Activated T-helper 17 cell treated with anti-CD3 and anti-CD28 coated beads, Interleukin-2, amount 50 U/mL, for 72 hours (primary cell): Measurements from ENCODE around the gene EXD2. TPM values are rescaled to one million over a fixed set of nuclear protein-coding genes. Genes with fewer than 3 reads are reported as not detected.
"Not testable (repeated sequence)": the region's sequence is repeated elsewhere in the genome, so short reads cannot be mapped to it uniquely, and the experiment has no call there.

Source experiments
- ATAC-seq: fragments of 150-1000 bp; cut with Tn5 transposase; replicated peaks from 2 replicates; pipeline ENCODE4 v1.10.0; 2021; ENCODE audit warnings: mild to moderate bottlenecking, moderate library complexity
- H3K27ac Mint-ChIP-seq: one replicate; pipeline ENCODE4 v1.8.0; 2022; ENCODE audit warnings: mixed read lengths
- H3K27me3 Mint-ChIP-seq: one replicate; pipeline ENCODE4 v1.8.0; 2022; ENCODE audit warnings: mixed read lengths
- H3K36me3 Mint-ChIP-seq: one replicate; pipeline ENCODE4 v1.8.0; 2022; ENCODE audit warnings: low read depth, mild to moderate bottlenecking, mixed read lengths
- H3K4me1 Mint-ChIP-seq: one replicate; pipeline ENCODE4 v1.8.0; 2022; ENCODE audit warnings: mixed read lengths
- H3K4me3 Mint-ChIP-seq: one replicate; pipeline ENCODE4 v1.8.0; 2022; ENCODE audit warnings: mild to moderate bottlenecking, mixed read lengths
- H3K9me3 Mint-ChIP-seq: one replicate; pipeline ENCODE4 v1.8.0; 2022; ENCODE audit warnings: mixed read lengths
- total RNA-seq, 2 donors: library from RNA; stranded (reverse); gene quantifications; one replicate each; pipeline ENCODE4 v1.2.3, GENCODE V29; 2022

The EXD2 gene
- total RNA-seq, 2 donors from 2014 or later: 9.2 to 11.8 TPM

DNA sequence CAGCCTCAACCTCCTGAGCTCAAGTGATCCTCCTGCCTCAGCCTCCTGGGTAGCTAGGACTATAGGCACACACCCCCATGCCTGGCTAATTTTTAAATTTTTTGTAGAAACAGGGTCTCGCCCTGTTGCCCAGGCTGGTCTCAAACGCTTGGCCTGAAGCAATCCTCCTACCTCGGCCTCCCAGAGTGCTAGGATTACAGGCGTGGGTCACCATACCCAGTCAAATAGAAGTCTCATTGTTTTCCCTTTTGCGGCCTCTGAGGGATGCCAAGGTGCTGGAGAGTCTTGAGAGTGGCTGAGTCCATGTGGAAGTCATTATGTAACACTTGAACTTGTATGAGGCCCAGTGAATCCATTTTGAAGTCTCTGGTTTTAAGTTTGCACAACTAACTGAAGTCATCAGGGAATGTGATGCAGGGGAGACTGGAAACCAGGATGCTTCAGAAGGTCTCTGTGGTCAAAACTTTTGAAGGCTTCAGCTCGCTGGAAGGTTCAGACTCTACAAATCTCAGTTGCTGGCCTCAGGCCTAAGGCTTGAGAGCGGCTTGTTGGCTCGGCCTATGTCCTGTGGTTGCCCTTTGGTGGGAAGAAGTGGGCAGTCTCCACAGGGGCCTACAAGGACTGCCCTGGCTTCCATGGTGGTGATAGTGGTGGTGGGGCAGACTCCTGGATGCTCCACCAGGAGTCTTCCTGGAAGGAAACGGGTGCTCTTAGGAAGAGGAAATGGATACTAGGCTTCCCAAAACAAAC, 97.8 kb downstream of the EXD2 start:
- no peaks in the 10 kb centered on the region for H3K9me3 Mint-ChIP-seq
- H3K4me3 Mint-ChIP-seq: no peak overlapping the region
- H3K36me3 Mint-ChIP-seq: no peaks in the 10 kb centered on the region
- no peaks in the 10 kb centered on the region for H3K4me1 Mint-ChIP-seq
- ATAC-seq: no peak
- H3K27ac Mint-ChIP-seq: no peak overlapping the region
- peaks cover 3% of the 10 kb centered on the region for H3K27me3 Mint-ChIP-seq

DNA sequence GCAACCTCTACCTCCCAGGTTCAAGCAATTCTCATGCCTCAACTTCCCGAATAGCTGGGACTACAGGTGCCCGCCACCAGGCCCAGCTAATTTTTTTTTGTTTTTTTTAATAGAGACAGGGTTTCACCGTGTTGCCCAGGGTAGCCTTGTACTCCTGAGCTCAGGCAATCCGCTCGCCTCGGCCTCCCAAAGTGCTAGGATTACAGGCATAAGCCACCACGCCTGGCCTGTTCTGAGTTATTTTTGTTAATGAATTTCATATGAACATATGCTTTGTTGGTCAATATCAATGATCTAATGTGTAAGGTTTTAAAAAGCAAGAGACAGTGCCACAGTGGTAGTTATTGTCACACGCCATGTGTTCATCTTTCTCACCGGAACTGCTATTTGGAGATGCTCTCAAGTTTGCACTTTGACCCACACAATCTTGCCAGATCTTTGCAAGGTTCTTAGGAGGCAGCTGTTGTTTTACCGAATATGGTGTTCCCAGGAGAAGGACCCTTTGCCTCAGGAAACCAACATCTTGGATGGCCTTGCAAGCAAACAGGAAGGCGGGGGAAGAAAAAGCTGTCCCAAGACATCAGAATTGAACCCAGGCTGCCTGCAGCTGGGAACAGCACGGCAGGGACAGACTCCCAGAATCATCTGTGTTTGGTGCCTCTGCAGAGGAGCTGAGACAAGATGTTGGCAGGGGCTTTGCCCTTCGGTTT, 98.7 kb downstream of the EXD2 start:
- Mint-ChIP-seq H3K27me3 (peaks cover 3% of the 10 kb centered on the region), H3K27ac (no peak overlapping the region), H3K4me1 (no peaks in the 10 kb centered on the region), H3K9me3 (no peaks in the 10 kb centered on the region), H3K4me3 (no peak overlapping the region), H3K36me3 (no peaks in the 10 kb centered on the region)
- no peak for ATAC-seq

DNA sequence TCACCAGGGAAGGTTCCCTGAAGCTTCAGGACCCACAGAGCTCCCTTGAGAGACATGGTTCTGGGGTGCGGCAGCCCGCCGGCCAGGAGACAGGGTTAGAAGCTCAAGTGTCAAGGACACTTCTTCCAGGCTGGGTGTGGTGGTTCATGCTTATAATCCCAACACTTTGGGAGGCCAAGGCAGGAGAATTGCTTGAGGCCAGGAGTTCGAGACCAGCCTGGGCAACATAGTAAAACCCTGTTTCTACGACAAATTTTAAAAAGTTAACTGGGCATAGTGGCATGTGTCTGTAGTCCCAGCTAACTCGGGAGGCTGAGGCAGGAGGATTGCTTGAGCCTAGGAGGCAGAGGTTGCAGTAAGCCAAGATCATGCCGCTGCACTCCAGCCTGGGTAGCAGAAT, 99.6 kb downstream of the EXD2 start:
- H3K4me1 Mint-ChIP-seq, H3K36me3 Mint-ChIP-seq, H3K4me3 Mint-ChIP-seq, H3K9me3 Mint-ChIP-seq, H3K27ac Mint-ChIP-seq, H3K27me3 Mint-ChIP-seq, ATAC-seq: not testable (repeated sequence)

DNA sequence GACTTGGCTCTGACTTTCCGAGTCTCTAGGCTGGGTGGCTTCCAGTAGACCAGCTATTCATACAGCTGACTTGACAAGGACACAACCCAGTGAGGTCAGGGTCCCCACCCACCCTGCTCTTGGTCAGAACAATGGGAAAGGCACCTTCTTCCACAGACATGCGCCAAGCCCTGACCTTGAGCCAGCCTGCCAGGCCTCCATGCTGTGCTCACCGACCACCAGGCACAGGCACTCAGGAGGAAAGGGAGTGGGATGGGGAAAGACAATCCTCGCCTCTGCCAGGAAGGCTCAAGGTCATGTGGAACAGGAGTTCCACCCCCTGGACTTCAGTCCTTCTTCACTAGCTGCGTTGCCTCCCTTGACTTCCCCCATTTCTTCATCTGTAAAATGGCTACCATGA, 100.1 kb downstream of the EXD2 start:
- no peak overlapping the region for H3K27ac Mint-ChIP-seq
- H3K9me3 Mint-ChIP-seq: no peaks in the 10 kb centered on the region
- ATAC-seq: no peak
- H3K4me1 Mint-ChIP-seq: no peaks in the 10 kb centered on the region
- no peak overlapping the region for H3K4me3 Mint-ChIP-seq
- no peaks in the 10 kb centered on the region for H3K27me3 Mint-ChIP-seq
- H3K36me3 Mint-ChIP-seq: no peaks in the 10 kb centered on the region

DNA sequence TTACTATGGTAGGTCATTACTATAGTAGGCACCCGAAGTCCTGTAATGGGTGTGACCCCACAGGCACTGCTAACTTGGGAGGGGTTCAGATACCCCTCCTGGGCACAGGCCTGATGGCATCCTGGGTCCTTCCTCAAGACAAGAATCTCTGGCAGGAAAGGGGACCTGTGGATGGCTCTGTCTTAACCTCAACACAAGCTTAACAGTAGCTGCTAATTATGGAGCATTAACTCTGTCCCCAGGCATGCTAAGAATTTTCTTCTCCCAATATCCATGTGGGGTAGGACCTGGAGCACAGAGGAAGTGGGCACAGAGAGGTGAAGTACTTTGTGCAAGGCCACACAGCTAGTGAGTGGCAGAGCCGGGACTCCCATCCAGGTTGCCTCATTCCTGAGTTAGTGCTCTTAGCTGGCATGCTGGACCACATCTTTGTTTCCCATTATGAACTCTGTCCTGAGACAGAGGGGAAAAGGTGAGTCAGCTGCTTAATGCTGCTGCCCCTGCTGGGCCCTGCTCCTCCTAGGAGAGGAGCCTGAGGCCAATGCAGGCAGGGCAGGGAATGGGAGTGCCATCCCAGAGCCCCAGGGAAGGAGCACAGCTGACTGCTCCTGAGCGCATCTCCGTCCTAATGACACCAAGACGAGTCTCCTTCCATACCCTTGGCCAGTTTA, 100.7 kb downstream of the EXD2 start:
- Mint-ChIP-seq H3K36me3 (no peaks in the 10 kb centered on the region), H3K4me3 (no peak overlapping the region), H3K27ac (no peak overlapping the region), H3K27me3 (no peaks in the 10 kb centered on the region), H3K4me1 (no peaks in the 10 kb centered on the region), H3K9me3 (no peaks in the 10 kb centered on the region)
- no peak for ATAC-seq

Other genes starting within 250 kb of the EXD2 start
- gene ACTN1, start 212.2 kb upstream of the EXD2 start, total RNA-seq: 10 to 100 TPM; 38.3 to 54.1 TPM
- gene DCAF5, start 38.4 kb upstream of the EXD2 start, total RNA-seq: 10 to 100 TPM; 31.4 to 37.7 TPM
- gene GALNT16, start 68.7 kb downstream of the EXD2 start, total RNA-seq: under 1 TPM; 0.06 to 0.66 TPM
- gene ERH, start 206.8 kb downstream of the EXD2 start, total RNA-seq: 100 to 1,000 TPM; 198 to 374 TPM
- 10 to 100 TPM; 43.9 to 61.1 TPM for gene SLC39A9, start 207.2 kb downstream of the EXD2 start, total RNA-seq